Natural killer cell (primary cell): ENCODE results near the gene PECR. TPM values are rescaled to one million over a fixed set of nuclear protein-coding genes. Genes with fewer than 3 reads are reported as not detected.

Source experiments
- ATAC-seq, 3 donors: fragments of 150-1000 bp in 2 of 3; fragments of 200-7000 bp in 1 of 3; cut with Tn5 transposase; 1 replicate in 1 of 3; 2 replicates in 2 of 3; pipeline ENCODE4 v1.10.0; 2021; ENCODE audit warnings: mild to moderate bottlenecking in 2 of 3, moderate library complexity in 2 of 3
- DNase-seq, 2 donors: peaks; one replicate each; pipeline versions ENCODE4 v3.0.0 to v3.0.0-alpha.2; 2013 to 2021; ENCODE audit warnings: mixed read lengths in 1 of 2
- H3K27ac ChIP-seq: one replicate; pipeline ENCODE4 v1.5.1; 2013; ENCODE audit warnings: mild to moderate bottlenecking, low read length
- H3K27me3 ChIP-seq: one replicate; pipeline ENCODE4 v1.6.1; 2013; ENCODE audit warnings: low read length; ENCODE audit not compliant: control insufficient read depth, insufficient read depth
- H3K36me3 ChIP-seq: one replicate; pipeline ENCODE4 v1.6.1; 2013; ENCODE audit warnings: low read length; ENCODE audit not compliant: control insufficient read depth, insufficient read depth
- H3K4me1 ChIP-seq: one replicate; pipeline ENCODE4 v1.6.1; 2013; ENCODE audit warnings: low read length; ENCODE audit not compliant: control insufficient read depth, insufficient read depth
- H3K4me3 ChIP-seq: one replicate; pipeline ENCODE4 v1.5.1; 2013; ENCODE audit warnings: low read length
- H3K9me3 ChIP-seq: one replicate; pipeline ENCODE4 v1.6.1; 2013; ENCODE audit warnings: low read length; ENCODE audit not compliant: control insufficient read depth, insufficient read depth
- H3K27ac Mint-ChIP-seq, 2 donors: one replicate each; pipeline ENCODE4 v1.8.0; 2022; ENCODE audit warnings: mild to moderate bottlenecking in 2 of 2, mixed read lengths in 2 of 2, moderate library complexity in 1 of 2
- H3K27me3 Mint-ChIP-seq, 2 donors: one replicate each; pipeline ENCODE4 v1.8.0; 2022; ENCODE audit warnings: low read depth in 2 of 2, mixed read lengths in 2 of 2
- H3K36me3 Mint-ChIP-seq: one replicate; pipeline ENCODE4 v1.8.0; 2022; ENCODE audit warnings: mixed read lengths
- H3K4me1 Mint-ChIP-seq, 2 donors: one replicate each; pipeline ENCODE4 v1.8.0; 2022; ENCODE audit warnings: mixed read lengths in 2 of 2
- H3K4me3 Mint-ChIP-seq: one replicate; pipeline ENCODE4 v1.8.0; 2022; ENCODE audit warnings: mild to moderate bottlenecking, moderate library complexity, mixed read lengths
- H3K9me3 Mint-ChIP-seq, 2 donors: one replicate each; pipeline ENCODE4 v1.8.0; 2022; ENCODE audit warnings: mixed read lengths in 2 of 2
- WGBS: methylation state at CpG from one replicate; pipeline ENCODE4 v1.1.7; 2013; ENCODE audit warnings: missing lambda C conversion rate; ENCODE audit not compliant: insufficient coverage; 5-methylcytosine and 5-hydroxymethylcytosine counted together
- intact Hi-C: fragments of 100-400 bp; cut with micrococcal nuclease; formaldehyde crosslinking; loops from one replicate; pipeline ENCODE4 v1.14.2; 2022
- total RNA-seq, 4 donors: library from RNA; stranded (reverse); fragments of 120-200 nt in 1 of 4; gene quantifications; one replicate each; pipeline versions ENCODE4 v1.2.3 to v1.2.4, GENCODE V29; 2013 to 2022
- TF ChIP-seq, protein P1 (sequence below): fragments of 200-600 bp; IDR thresholded peaks from one replicate; pipeline ENCODE4 v1.8.0; 2022; ENCODE audit warnings: antibody characterized with exemption

The PECR gene
- total RNA-seq, 3 donors from 2014 or later (not counting 1 experiment from before 2014, with no cell fraction given), result 15.4 to 25.7 (median 17.5) TPM

DNA sequence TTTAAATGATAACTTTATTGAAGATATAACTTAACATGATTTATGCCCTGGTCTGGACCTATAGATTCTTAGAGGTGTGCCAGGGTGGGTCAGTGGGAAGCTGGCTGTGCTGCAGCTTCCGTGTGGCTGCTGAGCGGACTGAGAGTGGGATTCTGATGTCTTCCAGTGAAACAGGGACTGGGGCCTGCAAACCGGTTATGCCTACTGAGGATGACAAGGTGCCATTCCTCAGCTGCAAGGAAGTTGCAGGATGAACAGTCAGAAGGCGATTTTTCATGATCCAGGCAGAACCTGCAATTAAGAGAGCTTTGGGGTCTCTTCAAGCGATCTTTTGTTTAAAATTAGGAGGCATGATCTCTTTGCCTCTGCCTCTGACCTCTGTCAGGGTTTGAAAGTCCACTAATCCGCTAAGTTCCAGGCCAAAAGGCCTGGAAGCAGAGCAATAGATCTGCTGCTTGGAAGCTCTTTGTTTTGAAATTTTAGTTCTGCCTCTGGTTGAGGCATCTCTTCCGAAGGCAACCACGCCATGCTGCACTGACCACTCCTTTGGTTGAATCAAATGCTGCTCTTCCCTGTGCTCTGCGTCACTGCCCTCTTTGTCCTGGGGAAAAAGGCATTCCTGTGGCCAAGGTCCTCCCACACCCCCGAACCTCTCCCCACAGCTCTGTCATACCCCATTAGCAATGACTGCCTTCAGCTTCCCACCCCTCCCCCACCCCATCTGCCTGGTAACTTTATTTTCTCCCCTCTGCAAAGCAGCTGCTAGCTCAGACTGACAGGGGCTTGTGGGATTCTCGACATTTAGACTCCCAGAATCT is 2.1 kb upstream of the PECR start:
- peak in 1 of 2 donors; percentile 24 for DNase-seq
- intact Hi-C loops, result no loop called here
- Mint-ChIP-seq H3K4me3 (peak overlapping the region; percentile 99), H3K27ac (peak overlapping the region; percentile 85 to 87), H3K4me1 (peaks cover 42 to 49% of the 10 kb centered on the region in 2 donors), H3K9me3 (no peaks in the 10 kb centered on the region), H3K36me3 (no peaks in the 10 kb centered on the region), H3K27me3 (no peaks in the 10 kb centered on the region)
- no peaks in the 10 kb centered on the region for H3K27me3 ChIP-seq
- no peaks in the 10 kb centered on the region for H3K36me3 ChIP-seq
- TF ChIP-seq, protein P1, sequence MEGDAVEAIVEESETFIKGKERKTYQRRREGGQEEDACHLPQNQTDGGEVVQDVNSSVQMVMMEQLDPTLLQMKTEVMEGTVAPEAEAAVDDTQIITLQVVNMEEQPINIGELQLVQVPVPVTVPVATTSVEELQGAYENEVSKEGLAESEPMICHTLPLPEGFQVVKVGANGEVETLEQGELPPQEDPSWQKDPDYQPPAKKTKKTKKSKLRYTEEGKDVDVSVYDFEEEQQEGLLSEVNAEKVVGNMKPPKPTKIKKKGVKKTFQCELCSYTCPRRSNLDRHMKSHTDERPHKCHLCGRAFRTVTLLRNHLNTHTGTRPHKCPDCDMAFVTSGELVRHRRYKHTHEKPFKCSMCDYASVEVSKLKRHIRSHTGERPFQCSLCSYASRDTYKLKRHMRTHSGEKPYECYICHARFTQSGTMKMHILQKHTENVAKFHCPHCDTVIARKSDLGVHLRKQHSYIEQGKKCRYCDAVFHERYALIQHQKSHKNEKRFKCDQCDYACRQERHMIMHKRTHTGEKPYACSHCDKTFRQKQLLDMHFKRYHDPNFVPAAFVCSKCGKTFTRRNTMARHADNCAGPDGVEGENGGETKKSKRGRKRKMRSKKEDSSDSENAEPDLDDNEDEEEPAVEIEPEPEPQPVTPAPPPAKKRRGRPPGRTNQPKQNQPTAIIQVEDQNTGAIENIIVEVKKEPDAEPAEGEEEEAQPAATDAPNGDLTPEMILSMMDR, result no peak
- peaks cover 38% of the 10 kb centered on the region for H3K4me1 ChIP-seq
- H3K27ac ChIP-seq, result peak overlapping the region; percentile 42
- no peaks in the 10 kb centered on the region for H3K9me3 ChIP-seq
- no peak for ATAC-seq
- 93% methylated on average over 11 of the region's 11 CpGs for WGBS
- no peak overlapping the region for H3K4me3 ChIP-seq

DNA sequence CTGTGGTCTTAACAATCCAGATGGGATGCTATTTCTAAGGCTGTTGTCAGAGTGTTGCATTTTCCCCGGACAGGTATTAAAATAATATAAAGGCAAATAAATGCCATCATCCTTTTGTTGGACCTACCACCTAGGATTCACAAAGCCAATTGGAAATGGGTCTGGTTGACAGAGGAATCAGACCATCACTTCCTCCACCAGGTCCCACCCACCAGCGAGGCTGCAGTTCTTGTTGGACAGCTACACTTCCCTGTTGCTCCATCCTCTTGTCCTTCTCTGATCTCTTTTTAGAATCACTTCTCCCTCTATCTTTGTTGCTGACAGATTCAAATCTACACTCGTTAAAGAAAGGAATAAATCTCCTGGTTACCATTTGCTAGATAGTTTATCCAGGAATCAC is 1.2 kb upstream of the PECR start:
- H3K4me3 Mint-ChIP-seq, result peak overlapping the region; percentile 99
- Histone ChIP-seq H3K4me3 (no peak overlapping the region), H3K4me1 (peaks cover 38% of the 10 kb centered on the region), H3K36me3 (no peaks in the 10 kb centered on the region), H3K9me3 (no peaks in the 10 kb centered on the region), H3K27ac (peak overlapping the region; percentile 71), H3K27me3 (no peaks in the 10 kb centered on the region)
- H3K4me1 Mint-ChIP-seq, result peaks cover 42 to 49% of the 10 kb centered on the region in 2 donors
- ATAC-seq (no peak), DNase-seq (peak in 1 of 2 donors; percentile 26)
- peak overlapping the region; percentile 85 to 87 for H3K27ac Mint-ChIP-seq
- TF ChIP-seq, protein P1, result no peak
- WGBS, result 64% methylated on average over 2 of the region's 3 CpGs
- intact Hi-C loops, result no loop called here
- H3K36me3 Mint-ChIP-seq, result no peaks in the 10 kb centered on the region
- H3K9me3 Mint-ChIP-seq, result no peaks in the 10 kb centered on the region
- H3K27me3 Mint-ChIP-seq, result no peaks in the 10 kb centered on the region

DNA sequence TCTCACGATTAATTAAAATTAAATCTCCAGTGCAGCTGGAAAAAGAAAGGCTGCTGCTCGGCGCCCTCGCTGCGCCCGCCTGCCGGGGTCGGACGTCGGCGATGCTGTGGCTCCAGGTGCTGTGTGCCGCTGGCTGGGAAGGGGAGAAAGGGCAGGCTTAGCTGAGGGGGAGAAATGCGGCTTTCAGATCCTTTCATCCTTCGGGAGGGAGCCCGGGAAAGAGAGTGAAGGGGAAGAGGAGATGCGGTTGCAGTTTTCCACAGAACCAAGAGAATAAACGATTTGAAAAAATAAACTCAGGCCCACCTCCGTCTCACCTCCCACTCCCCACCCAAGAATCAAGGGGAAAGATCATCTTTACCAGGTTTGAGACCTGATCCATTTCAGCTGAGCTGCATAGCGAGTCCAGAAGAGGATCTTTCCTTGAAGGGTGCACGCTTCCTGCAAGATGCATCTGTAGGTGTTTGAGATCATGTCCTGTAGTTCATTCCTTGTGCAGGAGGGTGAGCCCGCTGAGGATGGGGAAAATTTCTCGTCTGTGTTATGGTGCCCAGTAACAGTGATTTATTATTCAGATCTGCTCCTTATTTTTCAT is 605 bp upstream of the PECR start:
- no peaks in the 10 kb centered on the region for H3K9me3 Mint-ChIP-seq
- peak overlapping the region; percentile 99 for H3K4me3 Mint-ChIP-seq
- Histone ChIP-seq H3K4me1 (peaks cover 38% of the 10 kb centered on the region), H3K9me3 (no peaks in the 10 kb centered on the region), H3K27ac (peak overlapping the region; percentile 71), H3K4me3 (peak overlapping the region; percentile 75), H3K27me3 (no peaks in the 10 kb centered on the region), H3K36me3 (no peaks in the 10 kb centered on the region)
- peaks cover 42 to 49% of the 10 kb centered on the region in 2 donors for H3K4me1 Mint-ChIP-seq
- intact Hi-C loops, result no loop called here
- ATAC-seq, result peak; percentile 16 to 36 (median 23)
- WGBS, result 21% methylated on average over 20 of the region's 22 CpGs
- no peaks in the 10 kb centered on the region for H3K36me3 Mint-ChIP-seq
- H3K27me3 Mint-ChIP-seq, result no peaks in the 10 kb centered on the region
- H3K27ac Mint-ChIP-seq, result peak overlapping the region; percentile 85 to 87
- TF ChIP-seq, protein P1, result no peak
- peak in 1 of 2 donors; percentile 38 for DNase-seq
